Thyroid gland (tissue), 4 donors: ENCODE results near the gene SREBF1.
A peak's percentile ranks its signal among the peaks of the same experiment; 100 is the strongest.

Experiments used
- POLR2A ChIP-seq, 2 donors: fragments of 450-650 bp; IDR thresholded peaks; one replicate each; pipeline ENCODE4 v1.6.1; 2017; ENCODE audit warnings: antibody characterized with exemption in 2 of 2, mild to moderate bottlenecking in 2 of 2, moderate library complexity in 1 of 2
- TF ChIP-seq, protein P1 (sequence below), 6 experiments: fragments of 200-600 bp in 3 of 6; fragments of 450-650 bp in 3 of 6; sonication (generic) in 3 of 6; IDR thresholded peaks; one replicate each; pipeline ENCODE4 v1.5.1; 2016 to 2019; ENCODE audit warnings: antibody characterized with exemption in 6 of 6, mild to moderate bottlenecking in 2 of 6, inconsistent platforms in 1 of 6, moderate library complexity in 1 of 6

DNA sequence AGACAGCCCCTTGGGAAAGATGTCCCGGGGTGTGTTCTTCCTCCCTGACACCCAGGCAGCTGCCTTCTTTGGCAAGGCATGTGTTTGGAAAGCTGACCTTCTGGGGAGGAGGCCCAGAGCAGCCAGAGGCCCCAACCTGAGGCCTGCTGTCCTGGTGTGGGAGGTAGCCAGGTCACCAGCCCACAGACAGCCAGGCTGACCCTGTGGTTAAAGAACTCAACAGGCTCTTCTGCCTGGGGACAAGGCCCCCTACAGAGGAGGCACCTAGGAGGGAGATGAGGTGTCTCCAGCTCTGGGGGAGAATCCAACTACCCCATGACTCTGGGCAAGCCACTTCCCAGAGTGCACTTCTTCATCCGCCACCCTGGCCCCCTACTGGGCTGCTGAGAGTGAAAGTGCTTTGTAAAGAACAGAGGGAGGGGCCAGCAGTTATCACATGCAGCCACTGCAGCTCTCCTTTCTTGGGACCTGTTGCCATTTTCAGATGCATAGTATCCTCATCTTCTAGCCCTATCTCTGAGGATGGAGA, 13.1 kb upstream of the SREBF1 start:
- TF ChIP-seq, protein P1, sequence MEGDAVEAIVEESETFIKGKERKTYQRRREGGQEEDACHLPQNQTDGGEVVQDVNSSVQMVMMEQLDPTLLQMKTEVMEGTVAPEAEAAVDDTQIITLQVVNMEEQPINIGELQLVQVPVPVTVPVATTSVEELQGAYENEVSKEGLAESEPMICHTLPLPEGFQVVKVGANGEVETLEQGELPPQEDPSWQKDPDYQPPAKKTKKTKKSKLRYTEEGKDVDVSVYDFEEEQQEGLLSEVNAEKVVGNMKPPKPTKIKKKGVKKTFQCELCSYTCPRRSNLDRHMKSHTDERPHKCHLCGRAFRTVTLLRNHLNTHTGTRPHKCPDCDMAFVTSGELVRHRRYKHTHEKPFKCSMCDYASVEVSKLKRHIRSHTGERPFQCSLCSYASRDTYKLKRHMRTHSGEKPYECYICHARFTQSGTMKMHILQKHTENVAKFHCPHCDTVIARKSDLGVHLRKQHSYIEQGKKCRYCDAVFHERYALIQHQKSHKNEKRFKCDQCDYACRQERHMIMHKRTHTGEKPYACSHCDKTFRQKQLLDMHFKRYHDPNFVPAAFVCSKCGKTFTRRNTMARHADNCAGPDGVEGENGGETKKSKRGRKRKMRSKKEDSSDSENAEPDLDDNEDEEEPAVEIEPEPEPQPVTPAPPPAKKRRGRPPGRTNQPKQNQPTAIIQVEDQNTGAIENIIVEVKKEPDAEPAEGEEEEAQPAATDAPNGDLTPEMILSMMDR (IDR thresholded peaks at IDR 0.05): peak in 3 of 6 experiments; percentile 13 to 28 (median 13)
- TF ChIP-seq POLR2A (IDR thresholded peaks at IDR 0.05): no peak
